AG09319 (cell line): ENCODE results near the gene CHD6.

Source experiments
- DNase-seq: peaks from one replicate; pipeline ENCODE4 v3.0.0-alpha.2; 2010; ENCODE audit warnings: low read depth; ENCODE audit errors: extremely low read depth
- CTCF ChIP-seq: IDR thresholded peaks from 2 replicates; pipeline ENCODE4 v1.5.1; 2011; ENCODE audit warnings: low read depth, mild to moderate bottlenecking, inconsistent platforms, low read length, moderate library complexity

Gene CHD6

GRCh38 chr20:41507436-41507835 lies 110.7 kb downstream of the CHD6 start:
- DNase-seq, result no peak
- TF ChIP-seq CTCF, result no peak

GRCh38 chr20:41506192-41506915 lies 111.8 kb downstream of the CHD6 start:
- no peak for DNase-seq
- no peak for TF ChIP-seq CTCF

GRCh38 chr20:41505184-41505583 lies 113.0 kb downstream of the CHD6 start:
- TF ChIP-seq CTCF, result no peak
- DNase-seq, result no peak

- TF ChIP-seq CTCF, result no peak
- no peak for DNase-seq
Measured at GRCh38 chr20:41501376-41501775, 116.8 kb downstream of the CHD6 start.

GRCh38 chr20:41499961-41500725 lies 118.0 kb downstream of the CHD6 start:
- no peak for DNase-seq
- no peak for TF ChIP-seq CTCF

- no peak for DNase-seq
- no peak for TF ChIP-seq CTCF
Measured at GRCh38 chr20:41499064-41499463, 119.1 kb downstream of the CHD6 start.

GRCh38 chr20:41497186-41497895 lies 120.8 kb downstream of the CHD6 start:
- DNase-seq, result peak; percentile 48

More at GRCh38 chr20:41497186-41497895, 120.8 kb downstream of the CHD6 start:
- no peak for TF ChIP-seq CTCF
